GM19455 (cell line): Measurements from ENCODE around the gene BSN.

Experiments
- ATAC-seq: cut with Tn5 transposase; IDR thresholded peaks from one replicate; pipeline ENCODE4 v1.9.1; 2021; ENCODE audit not compliant: unreplicated experiment

The BSN gene, protein sequence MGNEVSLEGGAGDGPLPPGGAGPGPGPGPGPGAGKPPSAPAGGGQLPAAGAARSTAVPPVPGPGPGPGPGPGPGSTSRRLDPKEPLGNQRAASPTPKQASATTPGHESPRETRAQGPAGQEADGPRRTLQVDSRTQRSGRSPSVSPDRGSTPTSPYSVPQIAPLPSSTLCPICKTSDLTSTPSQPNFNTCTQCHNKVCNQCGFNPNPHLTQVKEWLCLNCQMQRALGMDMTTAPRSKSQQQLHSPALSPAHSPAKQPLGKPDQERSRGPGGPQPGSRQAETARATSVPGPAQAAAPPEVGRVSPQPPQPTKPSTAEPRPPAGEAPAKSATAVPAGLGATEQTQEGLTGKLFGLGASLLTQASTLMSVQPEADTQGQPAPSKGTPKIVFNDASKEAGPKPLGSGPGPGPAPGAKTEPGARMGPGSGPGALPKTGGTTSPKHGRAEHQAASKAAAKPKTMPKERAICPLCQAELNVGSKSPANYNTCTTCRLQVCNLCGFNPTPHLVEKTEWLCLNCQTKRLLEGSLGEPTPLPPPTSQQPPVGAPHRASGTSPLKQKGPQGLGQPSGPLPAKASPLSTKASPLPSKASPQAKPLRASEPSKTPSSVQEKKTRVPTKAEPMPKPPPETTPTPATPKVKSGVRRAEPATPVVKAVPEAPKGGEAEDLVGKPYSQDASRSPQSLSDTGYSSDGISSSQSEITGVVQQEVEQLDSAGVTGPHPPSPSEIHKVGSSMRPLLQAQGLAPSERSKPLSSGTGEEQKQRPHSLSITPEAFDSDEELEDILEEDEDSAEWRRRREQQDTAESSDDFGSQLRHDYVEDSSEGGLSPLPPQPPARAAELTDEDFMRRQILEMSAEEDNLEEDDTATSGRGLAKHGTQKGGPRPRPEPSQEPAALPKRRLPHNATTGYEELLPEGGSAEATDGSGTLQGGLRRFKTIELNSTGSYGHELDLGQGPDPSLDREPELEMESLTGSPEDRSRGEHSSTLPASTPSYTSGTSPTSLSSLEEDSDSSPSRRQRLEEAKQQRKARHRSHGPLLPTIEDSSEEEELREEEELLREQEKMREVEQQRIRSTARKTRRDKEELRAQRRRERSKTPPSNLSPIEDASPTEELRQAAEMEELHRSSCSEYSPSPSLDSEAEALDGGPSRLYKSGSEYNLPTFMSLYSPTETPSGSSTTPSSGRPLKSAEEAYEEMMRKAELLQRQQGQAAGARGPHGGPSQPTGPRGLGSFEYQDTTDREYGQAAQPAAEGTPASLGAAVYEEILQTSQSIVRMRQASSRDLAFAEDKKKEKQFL (N-terminal part only)

GRCh38 chr3:49553692-49554632 is at the start of gene BSN:
Gene BSN (plus strand): TSS chr3:49554477. CDS start chr3:49554603, 126 bp downstream.
- peak; percentile 70 for ATAC-seq

DNA sequence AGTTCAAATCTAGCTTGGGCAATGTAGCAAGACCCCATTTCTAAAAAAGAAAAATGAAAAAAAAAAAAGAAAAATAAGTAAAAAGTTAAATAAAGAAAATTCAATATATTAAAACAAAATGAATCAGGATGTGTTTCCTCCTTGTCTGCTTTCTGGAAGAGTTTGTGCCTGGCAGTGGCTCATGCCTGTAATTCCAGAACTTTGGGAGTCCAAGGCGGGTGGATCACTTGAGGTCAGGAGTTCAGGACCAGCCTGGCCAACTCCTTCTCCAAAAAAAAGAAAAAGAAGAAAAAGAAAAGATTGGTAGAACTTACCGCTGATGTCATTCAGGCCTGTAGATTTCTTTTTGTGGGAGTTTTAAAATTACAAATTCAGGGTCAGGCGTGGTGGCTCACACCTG is 47.4 kb upstream of the BSN start:
- no peak for ATAC-seq

DNA sequence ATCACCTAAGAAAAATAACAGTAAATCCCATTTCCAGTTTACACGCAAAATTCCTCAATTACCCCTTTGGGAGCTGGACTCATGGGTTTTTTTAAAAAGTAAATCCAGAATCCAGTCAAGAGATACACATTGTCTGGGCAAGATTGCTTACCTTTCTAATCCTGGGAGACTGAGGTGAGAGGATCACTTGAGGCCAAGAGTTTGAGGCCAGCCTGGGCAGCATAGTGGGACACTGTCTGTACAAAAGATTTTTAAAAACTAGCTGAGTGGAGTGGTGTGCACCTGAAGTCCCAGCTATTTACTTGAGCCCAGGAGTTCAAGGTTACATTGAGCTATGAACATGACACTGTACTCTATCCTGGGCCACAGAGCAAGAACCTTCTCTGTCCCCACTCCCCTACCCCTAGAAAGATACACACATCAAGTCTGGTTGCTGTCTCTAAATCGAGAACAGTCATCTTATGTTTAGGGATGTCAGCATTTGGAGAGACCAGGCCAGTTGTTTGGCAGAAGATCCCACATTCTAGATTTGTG is 45.2 kb upstream of the BSN start:
- no peak for ATAC-seq

DNA sequence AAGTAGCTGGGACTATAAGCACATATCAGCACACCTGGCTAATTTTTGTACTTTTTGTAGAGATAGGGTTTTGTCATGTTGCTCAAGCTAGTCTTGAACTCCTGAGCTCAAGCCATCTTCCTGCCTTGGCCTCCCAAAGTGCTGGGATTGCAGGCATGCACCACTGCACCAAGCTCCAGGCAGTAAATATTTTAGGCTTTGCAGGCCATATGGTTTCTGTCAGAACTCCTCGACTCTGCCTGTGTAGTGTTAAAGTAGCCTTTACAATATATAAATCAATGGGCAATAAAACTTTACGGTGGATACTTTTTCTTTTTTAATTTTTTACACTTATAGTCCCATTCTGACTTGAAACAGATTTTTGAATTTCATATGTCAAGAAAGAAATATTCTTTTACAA is 42.6 kb upstream of the BSN start:
- ATAC-seq: no peak

DNA sequence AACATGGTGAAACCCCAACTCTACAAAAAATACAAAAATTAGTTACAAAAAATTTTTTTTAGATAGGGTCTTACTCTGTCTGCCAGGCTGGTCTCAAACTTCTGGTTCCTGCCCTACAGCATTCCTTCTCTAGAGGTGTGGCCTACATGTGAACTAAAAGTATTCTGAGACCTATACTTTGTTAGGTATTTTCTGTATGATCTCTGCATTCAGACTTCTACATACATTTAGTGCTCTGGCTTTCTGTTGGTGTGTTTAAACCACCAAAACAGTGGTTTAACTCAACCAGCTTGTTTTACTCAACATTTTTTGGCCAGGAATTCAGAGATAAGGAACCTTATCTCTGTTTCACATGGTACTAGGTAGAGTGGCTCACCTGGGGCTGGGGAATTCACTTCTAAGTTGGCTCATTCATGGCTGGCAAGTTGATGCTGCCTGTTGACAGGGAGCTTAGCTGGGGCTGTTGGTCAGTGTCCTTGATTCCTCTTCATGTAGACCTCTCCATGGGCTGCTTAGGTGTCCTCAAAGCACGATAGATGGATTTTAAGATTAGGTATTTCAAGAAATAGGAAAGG is 41.4 kb upstream of the BSN start:
- no peak for ATAC-seq

- ATAC-seq: no peak
Measured at GRCh38 chr3:49513494-49514124, 40.7 kb upstream of the BSN start.

DNA sequence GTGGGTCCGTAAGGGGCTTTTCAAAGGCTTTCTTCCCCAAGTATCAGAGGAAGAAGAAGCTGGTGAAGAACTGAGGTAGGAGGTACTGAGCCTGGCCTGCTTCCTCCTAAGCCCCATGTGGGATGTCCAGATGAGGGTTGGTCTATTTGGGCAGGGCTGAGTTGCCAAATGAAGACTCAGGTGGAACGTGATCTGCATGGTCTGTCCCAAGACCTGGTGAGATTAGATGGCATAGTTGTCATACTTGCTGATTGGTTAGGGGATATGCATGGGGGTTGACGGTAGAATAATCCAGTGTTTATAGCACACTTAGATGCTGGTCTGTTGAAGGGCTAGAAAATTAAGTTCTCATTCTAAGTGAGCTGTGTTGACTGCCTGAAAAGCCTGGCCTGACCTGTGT is 36.3 kb upstream of the BSN start:
- no peak for ATAC-seq

- no peak for ATAC-seq
Measured at GRCh38 chr3:49518441-49518840, 35.8 kb upstream of the BSN start.

DNA sequence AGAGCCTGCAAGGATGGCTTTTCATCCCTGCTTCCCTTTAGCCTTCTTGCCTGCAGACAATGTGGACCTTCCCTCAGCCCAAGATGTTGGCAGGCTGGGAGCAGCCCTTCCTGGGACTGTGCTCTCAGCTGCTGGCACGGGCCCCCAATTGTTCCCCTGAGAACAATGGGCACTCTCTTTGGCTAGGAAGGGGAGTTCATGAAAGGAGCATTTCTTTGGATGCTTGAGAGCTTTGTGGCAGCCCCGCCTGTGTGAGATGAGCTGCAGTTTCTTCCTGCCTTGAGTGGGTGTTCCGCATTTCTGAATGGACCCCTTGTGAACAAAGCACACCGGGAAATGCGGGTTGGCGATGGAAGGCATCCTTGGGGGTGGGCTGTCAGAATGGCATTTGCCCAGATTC is 35.0 kb upstream of the BSN start:
- no peak for ATAC-seq

- no peak for ATAC-seq
Measured at GRCh38 chr3:49519916-49520385, 34.3 kb upstream of the BSN start.

- ATAC-seq: no peak
Measured at GRCh38 chr3:49523756-49524747, 30.2 kb upstream of the BSN start.

DNA sequence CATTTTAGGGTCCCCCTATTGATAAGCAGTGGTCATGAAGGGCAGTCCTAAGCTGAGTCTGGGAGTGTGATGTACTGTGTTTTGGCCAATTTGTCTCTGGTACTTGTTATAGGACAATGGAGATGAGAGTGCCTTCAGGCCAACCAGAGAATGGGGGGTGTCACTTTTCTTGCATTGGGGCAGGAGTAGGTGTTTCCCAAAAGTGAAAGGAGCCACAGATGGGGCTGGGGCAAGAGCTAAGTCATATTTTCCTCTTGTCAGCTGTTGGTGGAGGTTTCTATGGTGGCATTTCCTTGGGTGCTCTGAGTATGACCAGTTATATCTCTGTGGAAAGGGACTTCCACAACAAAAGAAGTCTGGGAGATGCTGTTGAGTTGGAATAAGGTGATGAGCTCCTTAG is 24.7 kb upstream of the BSN start:
- no peak for ATAC-seq

- no peak for ATAC-seq
Measured at GRCh38 chr3:49530231-49530630, 24.0 kb upstream of the BSN start.

DNA sequence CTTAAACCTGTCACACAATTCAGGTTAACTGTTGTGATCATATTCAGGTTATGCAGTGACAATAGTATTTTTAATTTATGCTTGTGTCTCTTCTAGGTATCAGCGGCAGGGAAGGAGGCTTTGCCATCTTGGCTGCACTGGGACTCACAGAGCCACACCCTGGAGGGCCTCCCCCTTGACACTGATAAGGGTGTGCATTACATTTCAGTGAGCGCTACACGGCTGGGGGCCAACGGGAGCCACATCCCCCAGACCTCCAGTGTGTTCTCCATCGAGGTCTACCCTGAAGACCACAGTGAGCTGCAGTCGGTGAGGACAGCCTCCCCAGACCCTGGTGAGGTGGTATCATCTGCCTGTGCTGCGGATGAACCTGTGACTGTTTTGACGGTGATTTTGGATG is 23.6 kb upstream of the BSN start:
- no peak for ATAC-seq

GRCh38 chr3:49531218-49531617 is 23.1 kb upstream of the BSN start:
- ATAC-seq: no peak

- no peak for ATAC-seq
Measured at GRCh38 chr3:49531715-49532114, 22.6 kb upstream of the BSN start.

- no peak for ATAC-seq
Measured at GRCh38 chr3:49533031-49533430, 21.2 kb upstream of the BSN start.
